GM19328 (cell line): ENCODE data around the gene LGR6.
"Not testable (repeated sequence)": the region's sequence is repeated elsewhere in the genome, so short reads cannot be mapped to it uniquely, and the experiment has no call there.

Experiments used
- ATAC-seq: cut with Tn5 transposase; IDR thresholded peaks from one replicate; pipeline ENCODE4 v1.9.1; 2021; ENCODE audit warnings: mild to moderate bottlenecking, moderate library complexity; ENCODE audit not compliant: unreplicated experiment

Gene LGR6

DNA sequence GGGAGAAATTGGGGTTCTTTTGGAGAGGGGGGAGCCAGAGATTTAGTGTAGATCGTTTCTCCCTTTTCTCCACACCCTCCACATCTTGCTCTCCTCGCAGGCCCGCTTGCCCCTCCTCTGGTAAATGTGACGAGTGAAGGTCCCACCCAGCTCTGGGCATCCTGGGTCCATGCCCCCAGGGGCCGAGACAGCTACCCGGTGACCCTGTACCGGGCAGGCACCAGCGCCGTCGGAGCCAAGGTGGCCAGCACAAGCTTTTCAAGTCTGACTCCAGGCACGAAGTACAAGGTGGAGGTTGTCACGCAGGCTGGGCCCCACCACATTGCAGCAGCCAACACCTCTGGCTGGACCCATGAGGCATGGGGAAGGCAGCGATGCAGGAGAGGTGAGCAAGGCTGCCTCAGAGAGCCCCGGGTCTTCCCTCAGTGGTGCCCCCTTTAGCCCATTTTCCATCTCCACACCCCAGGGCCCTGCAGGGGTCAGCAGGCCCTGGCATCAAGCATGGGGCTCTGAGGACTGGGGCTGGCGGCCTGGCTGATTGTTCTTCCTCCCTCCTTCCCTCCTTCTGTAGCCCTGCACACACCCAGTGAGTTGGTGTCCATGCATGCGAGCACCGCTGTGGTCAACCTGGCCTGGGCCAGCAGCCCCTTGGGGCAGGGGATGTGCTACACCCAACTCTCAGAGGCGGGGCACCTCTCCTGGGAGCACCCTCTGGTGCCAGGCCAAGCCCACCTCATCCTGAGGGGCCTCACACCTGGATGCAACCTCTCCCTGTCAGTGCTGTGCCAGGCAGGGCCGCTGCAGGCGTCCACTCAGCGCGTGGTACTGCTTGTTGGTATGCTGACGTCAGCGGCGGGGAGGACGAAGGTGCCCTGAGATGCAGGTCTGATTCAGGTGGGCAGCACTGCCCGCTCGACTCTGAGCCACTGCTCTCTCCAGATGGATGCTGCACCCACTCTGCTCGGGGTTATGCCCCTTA, 16.4 kb upstream of the LGR6 start:
- no peak for ATAC-seq

DNA sequence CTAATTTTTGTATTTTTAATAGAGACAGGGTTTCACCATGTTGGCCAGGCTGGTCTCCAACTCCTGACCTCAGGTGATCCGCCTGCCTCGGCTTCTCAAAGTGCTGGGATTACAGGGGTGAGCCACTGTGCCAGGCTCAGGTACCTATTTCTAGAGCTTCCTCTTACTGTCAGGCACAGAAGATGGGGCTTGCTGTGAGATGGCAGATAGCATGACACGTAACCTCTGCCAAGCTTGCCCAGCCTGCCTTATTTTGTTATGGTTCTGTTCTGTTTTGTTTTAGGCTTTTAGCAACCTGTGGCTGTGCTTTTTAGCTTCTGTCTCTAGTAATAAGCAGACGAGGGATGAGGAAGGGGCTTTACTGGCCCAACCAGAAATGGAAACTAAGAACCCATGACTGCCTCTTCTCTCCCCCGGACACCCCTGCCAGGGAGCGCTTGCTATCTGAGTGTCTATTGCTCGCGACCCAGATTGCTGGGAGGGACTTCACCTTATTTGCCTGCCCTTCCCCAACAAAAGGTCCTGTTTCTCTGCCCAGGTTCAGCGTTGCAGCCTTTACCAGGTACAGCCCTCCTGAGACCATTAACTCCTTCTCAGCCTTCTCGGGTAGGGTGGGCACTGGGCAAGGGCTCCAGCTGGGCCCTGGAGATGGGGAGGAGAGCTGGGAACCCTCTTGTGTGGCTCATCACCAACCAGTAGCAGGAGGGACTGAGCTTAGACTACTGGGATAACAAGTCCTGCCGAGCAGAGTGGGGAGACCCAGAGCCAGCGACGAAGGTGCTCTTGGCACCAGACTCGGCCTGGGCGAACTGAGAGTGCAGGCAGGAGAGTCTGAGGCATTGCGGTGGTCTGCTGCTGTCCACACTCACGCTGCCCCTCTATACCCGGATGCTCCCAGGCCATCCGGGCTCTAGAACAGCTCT, 13.5 kb upstream of the LGR6 start:
- ATAC-seq = no peak

DNA sequence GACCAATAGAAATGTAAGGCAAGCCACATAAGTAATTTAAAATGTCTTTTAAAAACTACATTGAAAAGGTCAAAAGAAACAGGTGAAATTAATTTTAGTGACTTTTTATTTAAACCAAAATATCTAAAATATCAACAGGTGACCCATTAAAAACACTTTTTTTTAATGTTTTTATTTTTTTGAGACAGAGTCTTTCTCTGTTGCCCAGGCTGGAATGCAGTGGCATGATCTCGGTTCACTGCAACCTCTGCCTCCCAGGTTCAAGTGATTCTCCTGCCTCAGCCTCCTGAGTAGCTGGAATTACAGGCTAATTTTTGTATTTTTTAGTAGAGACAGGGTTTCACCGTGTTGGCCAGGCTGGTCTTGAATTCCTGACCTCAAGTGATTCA, 12.9 kb upstream of the LGR6 start:
- ATAC-seq = not testable (repeated sequence)

DNA sequence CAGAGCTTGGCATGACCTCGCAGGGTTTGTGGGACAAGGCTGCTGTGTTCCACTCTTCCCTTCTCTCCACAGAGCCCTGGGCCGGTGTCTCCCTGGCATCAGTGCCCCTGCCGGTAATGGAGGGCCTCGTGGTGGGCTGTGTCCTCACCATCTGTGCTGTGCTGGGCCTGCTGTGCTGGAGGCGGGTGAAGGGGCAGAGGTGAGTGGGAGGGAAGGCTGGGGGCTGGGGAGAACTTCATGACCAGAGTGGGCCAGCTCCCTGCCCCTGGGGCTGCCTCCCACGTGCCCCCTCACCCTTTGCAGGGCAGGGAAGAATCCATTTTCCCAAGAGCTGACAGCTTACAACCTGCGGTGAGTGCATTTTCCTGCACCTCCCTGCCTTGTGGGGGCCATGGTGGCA, 12.0 kb upstream of the LGR6 start:
- ATAC-seq = no peak

GRCh38 chr1:202182040-202182877, 11.3 kb upstream of the LGR6 start:
- no peak for ATAC-seq

DNA sequence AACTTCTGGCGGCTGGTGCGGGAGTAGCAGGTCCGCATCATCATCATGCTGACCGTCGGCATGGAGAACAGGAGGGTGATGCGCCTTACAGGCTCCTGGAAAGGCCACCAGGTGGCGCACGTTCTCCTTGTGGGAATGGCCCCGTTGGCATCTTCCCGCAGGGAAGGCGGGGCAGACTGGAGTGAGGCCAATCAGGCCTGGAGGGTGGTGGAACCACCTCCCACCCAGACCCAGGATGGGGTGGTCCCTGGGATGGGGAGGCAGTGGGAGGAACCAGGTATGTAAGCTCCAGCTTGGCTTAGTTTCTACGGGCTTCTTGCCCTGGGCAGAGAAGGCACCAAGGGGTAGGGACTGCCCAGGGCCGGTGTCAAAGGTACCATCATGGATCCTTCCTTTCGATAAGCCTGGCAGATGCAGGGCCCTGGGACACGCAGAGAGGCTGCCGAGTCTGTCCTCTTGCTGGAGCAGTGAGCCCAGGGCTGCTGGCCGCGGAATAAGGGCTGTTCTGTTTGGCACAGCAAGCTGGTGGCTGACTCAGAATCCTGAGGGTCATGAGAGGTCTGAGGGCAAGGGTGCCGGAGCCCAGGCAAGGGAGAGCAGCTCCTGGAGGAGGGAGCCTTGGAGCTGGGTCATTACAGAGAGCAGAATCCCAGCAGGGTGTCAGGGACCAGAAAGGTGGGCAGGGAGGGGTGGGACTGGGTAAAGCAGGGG, 8.7 kb upstream of the LGR6 start:
- ATAC-seq = no peak

DNA sequence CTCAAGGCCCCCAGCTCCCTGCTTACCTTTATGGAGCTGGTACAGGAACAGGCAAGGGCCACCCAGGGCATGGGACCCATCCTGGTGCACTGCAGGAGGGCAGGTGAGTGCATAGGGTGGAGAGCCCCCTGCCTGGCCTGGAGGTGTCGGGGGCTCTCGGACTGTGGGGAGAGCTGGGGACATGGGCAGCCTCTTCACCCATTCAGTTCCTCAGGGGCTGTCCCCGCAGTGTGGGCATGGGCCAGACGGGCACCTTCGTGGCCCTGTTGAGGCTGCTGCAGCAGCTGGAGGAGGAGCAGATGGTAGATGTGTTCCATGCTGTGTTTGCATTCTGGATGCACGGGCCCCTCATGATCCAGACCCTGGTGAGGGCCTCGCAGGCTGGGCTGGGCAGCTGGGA, 7.3 kb upstream of the LGR6 start:
- no peak for ATAC-seq

DNA sequence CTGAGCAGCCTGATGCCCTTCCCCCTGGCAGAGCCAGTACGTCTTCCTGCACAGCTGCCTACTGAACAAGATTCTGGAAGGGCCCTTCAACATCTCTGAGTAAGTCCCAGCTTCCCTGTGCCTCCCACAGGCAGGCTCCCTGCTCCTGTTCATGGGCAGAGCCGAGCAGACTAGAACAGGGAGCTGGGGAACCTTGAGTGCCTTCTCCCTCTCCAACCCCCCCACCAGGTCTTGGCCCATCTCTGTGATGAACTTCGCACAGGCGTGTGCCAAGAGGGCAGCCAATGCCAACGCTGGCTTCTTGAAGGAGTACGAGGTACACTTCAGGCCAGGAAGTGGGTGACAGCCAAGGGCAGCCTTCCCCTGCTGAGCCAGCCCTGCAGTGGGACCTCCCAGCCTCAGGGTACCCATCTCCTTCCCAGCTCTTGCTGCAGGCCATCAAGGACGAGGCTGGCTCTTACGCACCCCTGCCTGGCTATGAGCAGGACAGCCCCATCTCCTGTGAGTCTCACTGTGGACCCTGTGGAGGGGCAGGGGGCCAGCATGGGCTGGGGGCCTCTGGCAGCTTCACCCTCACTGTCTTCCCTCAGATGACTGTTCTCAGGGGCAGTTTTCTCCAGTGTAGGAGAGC, 6.4 kb upstream of the LGR6 start:
- ATAC-seq = no peak

GRCh38 chr1:202187697-202188407, 5.7 kb upstream of the LGR6 start:
- no peak for ATAC-seq

DNA sequence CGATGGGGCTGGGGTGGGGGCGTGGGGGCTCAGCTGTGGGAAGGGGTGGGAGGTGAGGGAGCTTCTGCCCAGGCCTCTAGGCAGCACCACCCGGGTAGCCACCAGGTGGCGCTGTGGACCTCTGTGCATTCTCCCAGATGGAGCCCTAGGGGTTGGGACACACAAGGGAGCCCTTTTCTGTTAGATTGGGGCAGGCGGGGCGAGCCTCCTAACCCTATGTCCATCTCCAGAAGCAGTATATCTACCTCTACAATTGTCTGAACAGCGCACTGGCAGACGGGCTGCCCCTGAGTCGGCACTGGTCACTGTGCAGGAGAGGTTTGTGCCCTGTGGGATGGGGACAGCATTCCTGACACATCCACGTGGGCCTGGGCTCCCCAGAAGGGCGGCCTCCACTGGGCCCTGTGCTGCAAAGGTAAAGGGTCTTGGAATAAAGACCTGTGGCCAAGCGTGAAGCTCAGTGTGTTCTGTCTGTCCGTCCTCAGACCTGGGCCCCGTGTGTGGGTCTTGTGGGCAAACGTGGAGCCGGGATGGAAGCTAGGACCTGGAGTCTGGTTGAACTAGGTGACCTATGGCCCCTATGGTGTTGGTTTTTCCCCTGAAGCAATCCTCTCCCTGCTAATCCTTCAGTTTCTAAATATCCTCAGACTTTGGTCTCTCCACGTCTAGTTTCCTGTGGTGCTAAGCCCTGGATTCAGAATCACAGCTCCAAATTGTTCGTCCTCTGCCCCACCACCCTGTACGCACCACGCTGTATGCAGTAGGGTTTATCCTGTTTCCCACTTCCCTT, 4.4 kb upstream of the LGR6 start:
- ATAC-seq = no peak

GRCh38 chr1:202189918-202190715, 3.5 kb upstream of the LGR6 start:
- no peak for ATAC-seq

- ATAC-seq = not testable (repeated sequence)
Observed at GRCh38 chr1:202191391-202191790, 2.2 kb upstream of the LGR6 start.

- ATAC-seq = no peak
Observed at GRCh38 chr1:202192770-202193613, 607 bp upstream of the LGR6 start.

DNA sequence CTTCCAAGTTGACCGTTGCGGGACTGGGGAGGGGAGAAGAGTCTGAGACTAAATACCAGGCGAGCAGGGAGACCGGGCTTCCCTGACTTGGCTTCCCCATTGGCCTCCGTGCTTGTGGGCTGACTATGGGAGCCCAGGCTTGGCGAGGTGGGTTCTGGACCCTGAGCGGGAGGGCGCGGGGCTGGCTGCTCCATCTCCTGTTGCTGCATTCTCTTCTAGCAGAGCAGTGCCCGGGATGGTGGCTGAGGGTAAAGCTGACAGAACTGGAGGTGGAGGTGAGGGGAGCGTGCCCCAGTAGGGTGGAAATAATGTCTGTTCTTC, 689 bp downstream of the LGR6 start:
- ATAC-seq = no peak

- ATAC-seq = no peak
Observed at GRCh38 chr1:202197653-202198365, 4.2 kb downstream of the LGR6 start.

DNA sequence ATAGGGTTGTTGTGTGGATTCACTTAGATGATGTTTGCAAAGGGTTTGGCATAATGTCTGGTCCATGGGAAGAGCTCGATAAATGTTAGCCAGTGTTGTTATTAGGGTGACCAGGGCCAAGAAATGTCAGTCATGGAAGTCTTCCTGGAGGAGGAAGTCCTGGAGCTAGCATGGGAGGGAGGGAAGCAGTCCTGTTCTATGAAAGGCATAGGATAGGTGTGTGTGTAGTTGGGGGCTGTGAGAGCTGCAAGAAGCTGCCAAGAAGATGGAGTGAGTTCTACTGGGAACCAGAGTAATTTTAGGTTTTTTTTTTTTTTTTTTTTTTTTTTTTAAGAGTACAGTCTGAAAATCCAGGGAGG, 4.7 kb downstream of the LGR6 start:
- ATAC-seq = no peak
